DOHH2 (cell line): Measurements from ENCODE around the gene FCGR2B.

Experiments used
- EZH2phosphoT487 ChIP-seq: fragments of 200-600 bp; sonication (generic); IDR thresholded peaks from 2 replicates; pipeline ENCODE4 v1.6.1; 2017; ENCODE audit warnings: borderline replicate concordance, mild to moderate bottlenecking, antibody characterized with exemption, low read length, moderate library complexity, mixed read lengths
- TF ChIP-seq, protein P1 (sequence below): fragments of 200-600 bp; sonication (generic); IDR thresholded peaks from one replicate; pipeline ENCODE4 v1.5.1; 2014; ENCODE audit warnings: antibody characterized with exemption, mild to moderate bottlenecking, low read depth, low read length; ENCODE audit not compliant: poor library complexity, severe bottlenecking

DNA sequence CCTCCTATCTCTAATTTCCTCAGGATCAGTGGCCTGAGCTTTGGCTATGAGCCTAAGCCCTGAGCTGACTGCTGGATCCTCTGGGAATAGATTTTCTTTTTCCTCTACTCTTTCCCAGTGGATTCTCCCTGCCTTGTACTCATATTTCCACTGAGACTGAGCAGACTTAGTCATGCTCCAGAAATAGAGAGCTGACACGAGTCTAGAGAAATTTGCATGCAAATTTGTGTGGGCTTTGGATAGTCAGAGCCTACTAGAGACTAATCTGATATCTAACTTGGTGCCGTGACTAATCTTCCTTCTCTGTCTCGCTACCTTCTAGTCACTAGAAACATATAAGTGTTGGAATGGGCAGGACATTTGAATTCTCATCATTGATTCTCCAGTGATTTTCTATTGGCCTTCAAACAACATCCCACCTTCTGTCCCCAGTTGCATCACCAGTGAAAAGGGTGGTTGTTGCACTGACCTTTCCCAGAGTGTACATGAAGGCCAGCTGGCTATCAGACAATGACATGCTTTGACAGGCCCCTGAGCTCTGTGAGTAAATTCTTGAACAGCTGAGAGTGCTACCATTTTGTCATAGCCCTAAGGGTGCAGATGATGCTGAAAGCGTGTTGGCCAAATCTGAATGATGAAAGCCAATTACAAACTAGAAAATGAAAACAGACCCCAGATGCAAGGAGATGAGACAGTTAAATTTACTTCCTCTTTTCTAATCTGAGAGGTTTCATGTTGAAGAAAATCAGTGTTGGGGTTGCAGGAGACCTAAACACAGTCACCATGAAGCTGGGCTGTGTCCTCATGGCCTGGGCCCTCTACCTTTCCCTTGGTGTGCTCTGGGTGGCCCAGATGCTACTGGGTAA lies 43.8 kb downstream of the FCGR2B start, which contains the start of gene FCRLA:
- no peak for TF ChIP-seq EZH2phosphoT487
- TF ChIP-seq, protein P1, sequence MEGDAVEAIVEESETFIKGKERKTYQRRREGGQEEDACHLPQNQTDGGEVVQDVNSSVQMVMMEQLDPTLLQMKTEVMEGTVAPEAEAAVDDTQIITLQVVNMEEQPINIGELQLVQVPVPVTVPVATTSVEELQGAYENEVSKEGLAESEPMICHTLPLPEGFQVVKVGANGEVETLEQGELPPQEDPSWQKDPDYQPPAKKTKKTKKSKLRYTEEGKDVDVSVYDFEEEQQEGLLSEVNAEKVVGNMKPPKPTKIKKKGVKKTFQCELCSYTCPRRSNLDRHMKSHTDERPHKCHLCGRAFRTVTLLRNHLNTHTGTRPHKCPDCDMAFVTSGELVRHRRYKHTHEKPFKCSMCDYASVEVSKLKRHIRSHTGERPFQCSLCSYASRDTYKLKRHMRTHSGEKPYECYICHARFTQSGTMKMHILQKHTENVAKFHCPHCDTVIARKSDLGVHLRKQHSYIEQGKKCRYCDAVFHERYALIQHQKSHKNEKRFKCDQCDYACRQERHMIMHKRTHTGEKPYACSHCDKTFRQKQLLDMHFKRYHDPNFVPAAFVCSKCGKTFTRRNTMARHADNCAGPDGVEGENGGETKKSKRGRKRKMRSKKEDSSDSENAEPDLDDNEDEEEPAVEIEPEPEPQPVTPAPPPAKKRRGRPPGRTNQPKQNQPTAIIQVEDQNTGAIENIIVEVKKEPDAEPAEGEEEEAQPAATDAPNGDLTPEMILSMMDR, result no peak
